ENCODE measurements around the gene TNFRSF1B.

- no peak for TF ChIP-seq CTCF (IDR thresholded peaks at IDR 0.05; ENCODE audit: low read length)
- no peak for TF ChIP-seq EZH2phosphoT487 (IDR thresholded peaks at IDR 0.05; ENCODE audit: low read length)
- no peak for TF ChIP-seq EZH2 (optimal IDR thresholded peaks at IDR 0.05; ENCODE audit: low read depth, low read length)
Measured at GRCh38 chr1:12258272-12258671, 91.5 kb downstream of the TNFRSF1B start.
